ENCODE data around the gene MCC. TPM values are rescaled to one million over a fixed set of nuclear protein-coding genes. Genes with fewer than 3 reads are reported as not detected.

MCC gene
- total and polyA plus RNA-seq, 2 experiments from 2014 or later = 8.3 to 31.5 TPM

DNA sequence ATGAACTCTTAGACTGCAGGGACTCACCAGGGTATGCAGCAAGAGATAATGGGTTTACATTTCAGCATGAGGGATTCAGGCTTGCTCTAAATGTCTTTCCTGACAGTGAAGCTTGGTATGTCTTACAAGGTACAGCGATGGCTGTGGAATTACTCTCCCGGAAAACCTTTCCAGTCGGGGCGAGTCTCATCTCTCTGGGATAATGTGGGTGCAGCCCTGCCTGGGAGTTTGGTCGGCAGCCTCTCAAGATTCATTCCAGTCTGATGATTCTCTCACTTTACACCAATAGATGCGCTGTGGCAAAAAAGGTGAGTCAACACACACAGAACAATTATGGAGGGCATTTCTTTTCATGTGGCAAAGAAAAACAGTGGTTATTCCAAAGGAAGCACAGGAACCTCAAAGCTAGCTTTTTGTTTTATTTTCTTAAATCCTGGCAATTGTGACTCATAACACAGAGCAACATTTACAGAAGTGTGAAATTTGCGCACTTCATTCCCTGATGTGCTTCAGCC is 321.3 kb downstream of the MCC start:
- DNase-seq (ENCODE audit: low spot score) = peak; percentile 20
- Histone ChIP-seq H4K20me1 (ENCODE audit: insufficient read depth, poor library complexity, severe bottlenecking) (no peaks in the 10 kb centered on the region), H3K27ac (peak overlapping the region; percentile 77), H3K27me3 (no peaks in the 10 kb centered on the region), H3K4me2 (peak overlapping the region; percentile 58), H3K9me3 (ENCODE audit: low read depth) (no peaks in the 10 kb centered on the region), H3K9me2 (replicated peaks; ENCODE audit: insufficient read depth) (no peaks in the 10 kb centered on the region), H3K4me1 (ENCODE audit: insufficient read depth) (peaks cover 21% of the 10 kb centered on the region), H3K4me3 (no peak overlapping the region), H2AFZ (no peak overlapping the region), H3K36me3 (replicated peaks; ENCODE audit: insufficient read depth, low read depth) (no peaks in the 10 kb centered on the region), H3K79me2 (peaks cover 51% of the 10 kb centered on the region)
- TF ChIP-seq, protein P1, sequence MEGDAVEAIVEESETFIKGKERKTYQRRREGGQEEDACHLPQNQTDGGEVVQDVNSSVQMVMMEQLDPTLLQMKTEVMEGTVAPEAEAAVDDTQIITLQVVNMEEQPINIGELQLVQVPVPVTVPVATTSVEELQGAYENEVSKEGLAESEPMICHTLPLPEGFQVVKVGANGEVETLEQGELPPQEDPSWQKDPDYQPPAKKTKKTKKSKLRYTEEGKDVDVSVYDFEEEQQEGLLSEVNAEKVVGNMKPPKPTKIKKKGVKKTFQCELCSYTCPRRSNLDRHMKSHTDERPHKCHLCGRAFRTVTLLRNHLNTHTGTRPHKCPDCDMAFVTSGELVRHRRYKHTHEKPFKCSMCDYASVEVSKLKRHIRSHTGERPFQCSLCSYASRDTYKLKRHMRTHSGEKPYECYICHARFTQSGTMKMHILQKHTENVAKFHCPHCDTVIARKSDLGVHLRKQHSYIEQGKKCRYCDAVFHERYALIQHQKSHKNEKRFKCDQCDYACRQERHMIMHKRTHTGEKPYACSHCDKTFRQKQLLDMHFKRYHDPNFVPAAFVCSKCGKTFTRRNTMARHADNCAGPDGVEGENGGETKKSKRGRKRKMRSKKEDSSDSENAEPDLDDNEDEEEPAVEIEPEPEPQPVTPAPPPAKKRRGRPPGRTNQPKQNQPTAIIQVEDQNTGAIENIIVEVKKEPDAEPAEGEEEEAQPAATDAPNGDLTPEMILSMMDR (IDR thresholded peaks at IDR 0.05; ENCODE audit: poor library complexity) = no peak
- no peak for TF ChIP-seq EZH2 (IDR thresholded peaks at IDR 0.05; ENCODE audit: borderline replicate concordance)
- no peak for TF ChIP-seq EZH2phosphoT487 (IDR thresholded peaks at IDR 0.05; ENCODE audit: low read depth, severe bottlenecking, unreplicated experiment)
- 61% methylated on average over 7 of the region's 7 CpGs for WGBS (ENCODE audit: low lambda C conversion rate, missing lambda C conversion rate)

DNA sequence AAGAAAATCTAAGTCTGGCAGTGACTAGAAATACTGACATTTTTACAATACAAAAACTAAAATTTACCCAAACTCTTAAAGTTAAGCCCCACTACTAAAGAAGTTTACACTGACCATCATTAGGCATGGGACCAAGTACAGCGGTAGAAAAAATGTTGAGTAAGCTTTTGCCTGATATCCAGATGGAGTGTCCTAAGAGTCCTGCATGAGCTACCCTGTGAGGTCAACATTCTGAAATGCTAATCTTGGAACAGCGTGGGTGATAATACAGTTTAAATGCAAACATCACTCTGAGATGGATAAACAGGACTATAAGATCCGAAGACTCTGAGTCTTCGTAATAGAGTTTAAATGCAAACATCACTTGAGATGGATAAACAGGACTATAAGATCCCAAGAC is 322.0 kb downstream of the MCC start:
- TF ChIP-seq, protein P1 (IDR thresholded peaks at IDR 0.05; ENCODE audit: poor library complexity) = no peak
- TF ChIP-seq EZH2phosphoT487 (IDR thresholded peaks at IDR 0.05; ENCODE audit: low read depth, severe bottlenecking, unreplicated experiment) (no peak), EZH2 (IDR thresholded peaks at IDR 0.05; ENCODE audit: borderline replicate concordance) (no peak)
- whole genome bisulfite sequencing (ENCODE audit: low lambda C conversion rate, missing lambda C conversion rate) = 23% methylated on average over 4 of the region's 4 CpGs
- peak overlapping the region; percentile 58 for H3K4me2 ChIP-seq

DNA sequence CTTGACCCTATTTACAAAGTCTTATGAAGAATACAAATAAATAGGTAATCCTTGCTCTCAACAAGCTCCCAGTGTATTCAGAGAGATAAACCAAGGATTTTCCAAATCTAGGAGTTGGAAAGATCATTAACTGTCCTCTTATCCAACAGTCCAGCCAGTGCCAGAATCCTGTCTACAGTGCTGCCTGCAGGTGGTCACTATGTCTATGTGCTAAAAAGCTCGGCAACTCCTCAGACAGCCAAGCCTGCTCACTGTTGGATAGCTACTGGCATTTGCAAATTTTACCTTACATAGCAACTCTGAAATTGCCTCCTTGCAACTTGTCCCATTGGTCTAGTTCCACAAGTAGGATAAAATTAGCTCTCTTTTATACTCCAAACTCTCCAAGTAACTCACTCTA is 324.2 kb downstream of the MCC start:
- H3K4me3 ChIP-seq = no peak overlapping the region
- H3K4me1 ChIP-seq (ENCODE audit: insufficient read depth) = peaks cover 15% of the 10 kb centered on the region
- H2AFZ ChIP-seq = no peak overlapping the region
- H3K36me3 ChIP-seq (replicated peaks; ENCODE audit: insufficient read depth, low read depth) = no peaks in the 10 kb centered on the region
- 65% methylated on average over 1 of the region's 1 CpG for WGBS (ENCODE audit: low lambda C conversion rate, missing lambda C conversion rate)
- no peak overlapping the region for H3K27ac ChIP-seq
- no peak for DNase-seq (ENCODE audit: low spot score)
- H3K9me2 ChIP-seq (replicated peaks; ENCODE audit: insufficient read depth) = no peaks in the 10 kb centered on the region
- TF ChIP-seq, protein P1 (IDR thresholded peaks at IDR 0.05; ENCODE audit: poor library complexity) = no peak
- TF ChIP-seq EZH2 (IDR thresholded peaks at IDR 0.05; ENCODE audit: borderline replicate concordance) (no peak), EZH2phosphoT487 (IDR thresholded peaks at IDR 0.05; ENCODE audit: low read depth, severe bottlenecking, unreplicated experiment) (no peak)
- no peaks in the 10 kb centered on the region for H3K27me3 ChIP-seq
- H3K79me2 ChIP-seq = peaks cover 26% of the 10 kb centered on the region
- no peaks in the 10 kb centered on the region for H4K20me1 ChIP-seq (ENCODE audit: insufficient read depth, poor library complexity, severe bottlenecking)
- H3K4me2 ChIP-seq = no peak overlapping the region
- H3K9me3 ChIP-seq (ENCODE audit: low read depth) = no peaks in the 10 kb centered on the region

More for the DNA sequence above, 322.0 kb downstream of the MCC start:
- Histone ChIP-seq H4K20me1 (ENCODE audit: insufficient read depth, poor library complexity, severe bottlenecking) (no peaks in the 10 kb centered on the region), H3K9me3 (ENCODE audit: low read depth) (no peaks in the 10 kb centered on the region), H3K36me3 (replicated peaks; ENCODE audit: insufficient read depth, low read depth) (no peaks in the 10 kb centered on the region), H3K9me2 (replicated peaks; ENCODE audit: insufficient read depth) (no peaks in the 10 kb centered on the region), H3K79me2 (peaks cover 44% of the 10 kb centered on the region), H3K27ac (peak overlapping the region; percentile 77), H3K4me1 (ENCODE audit: insufficient read depth) (peaks cover 21% of the 10 kb centered on the region), H2AFZ (no peak overlapping the region), H3K4me3 (no peak overlapping the region), H3K27me3 (no peaks in the 10 kb centered on the region)
- peak; percentile 34 for DNase-seq (ENCODE audit: low spot score)

Measured in hepatocyte (in vitro differentiated cells).